OCI-LY1 (cell line): ENCODE measurements around the gene DHRSX.

Experiments
- EZH2 ChIP-seq: fragments of 200-600 bp; sonication (generic), shearing (Covaris generic); IDR thresholded peaks from 2 replicates; pipeline ENCODE4 v1.8.0; 2017; ENCODE audit warnings: borderline replicate concordance, mixed run types, mild to moderate bottlenecking, antibody characterized with exemption, low read length, moderate library complexity, mixed read lengths
- TF ChIP-seq, protein P1 (sequence below): fragments of 200-600 bp; sonication (generic), shearing (Covaris generic); IDR thresholded peaks from 2 replicates; pipeline ENCODE4 v1.5.1; 2017; ENCODE audit warnings: mild to moderate bottlenecking, antibody characterized with exemption, low read length, moderate library complexity, mixed read lengths

- TF ChIP-seq, protein P1, sequence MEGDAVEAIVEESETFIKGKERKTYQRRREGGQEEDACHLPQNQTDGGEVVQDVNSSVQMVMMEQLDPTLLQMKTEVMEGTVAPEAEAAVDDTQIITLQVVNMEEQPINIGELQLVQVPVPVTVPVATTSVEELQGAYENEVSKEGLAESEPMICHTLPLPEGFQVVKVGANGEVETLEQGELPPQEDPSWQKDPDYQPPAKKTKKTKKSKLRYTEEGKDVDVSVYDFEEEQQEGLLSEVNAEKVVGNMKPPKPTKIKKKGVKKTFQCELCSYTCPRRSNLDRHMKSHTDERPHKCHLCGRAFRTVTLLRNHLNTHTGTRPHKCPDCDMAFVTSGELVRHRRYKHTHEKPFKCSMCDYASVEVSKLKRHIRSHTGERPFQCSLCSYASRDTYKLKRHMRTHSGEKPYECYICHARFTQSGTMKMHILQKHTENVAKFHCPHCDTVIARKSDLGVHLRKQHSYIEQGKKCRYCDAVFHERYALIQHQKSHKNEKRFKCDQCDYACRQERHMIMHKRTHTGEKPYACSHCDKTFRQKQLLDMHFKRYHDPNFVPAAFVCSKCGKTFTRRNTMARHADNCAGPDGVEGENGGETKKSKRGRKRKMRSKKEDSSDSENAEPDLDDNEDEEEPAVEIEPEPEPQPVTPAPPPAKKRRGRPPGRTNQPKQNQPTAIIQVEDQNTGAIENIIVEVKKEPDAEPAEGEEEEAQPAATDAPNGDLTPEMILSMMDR = no peak
- TF ChIP-seq EZH2 = no peak
These were observed 65.3 kb downstream of the DHRSX start for GRCh38 chrX:2435465-2435864.
